ENCODE data around the gene LRRN4CL.

The LRRN4CL gene

GRCh38 chr11:62710001-62710345, 20.6 kb upstream of the LRRN4CL start:
- peak overlapping the region; percentile 92 for H3K27ac ChIP-seq (ENCODE audit: low read depth, low read length, poor library complexity, severe bottlenecking)
- H3K9ac ChIP-seq (ENCODE audit: low read length) = peak overlapping the region; percentile 79
- peak overlapping the region; percentile 63 for H3K4me3 ChIP-seq (ENCODE audit: low read depth, low read length, poor library complexity, severe bottlenecking)
- H3K9me3 ChIP-seq (ENCODE audit: low read length) = no peaks in the 10 kb centered on the region
- no peaks in the 10 kb centered on the region for H3K79me2 ChIP-seq (ENCODE audit: insufficient read depth, low read length)
- peaks cover 19% of the 10 kb centered on the region; the same call in 1 of the 2 replicates for H3F3A ChIP-seq (ENCODE audit: insufficient read depth, low read length)
- peaks cover 53% of the 10 kb centered on the region for H3K4me1 ChIP-seq (ENCODE audit: insufficient read depth, low read length, severe bottlenecking)
- H4K20me1 ChIP-seq (ENCODE audit: insufficient read depth, low read length) = no peaks in the 10 kb centered on the region
- no peaks in the 10 kb centered on the region for H3K27me3 ChIP-seq (ENCODE audit: insufficient read depth, low read length)
- H3K36me3 ChIP-seq (ENCODE audit: insufficient read depth, low read length) = peaks cover 58% of the 10 kb centered on the region
- no peaks in the 10 kb centered on the region for H3K9me2 ChIP-seq (ENCODE audit: low read depth, low read length)
- peak overlapping the region; percentile 90 for H3K4me2 ChIP-seq (ENCODE audit: low read length)
- no peak for TF ChIP-seq EZH2 (IDR thresholded peaks at IDR 0.05; ENCODE audit: borderline replicate concordance, low read length)
- no peak for TF ChIP-seq CTCF (IDR thresholded peaks at IDR 0.05; ENCODE audit: low read length)
- no peak overlapping the region for H2AFZ ChIP-seq (ENCODE audit: low read length)

GRCh38 chr11:62709247-62710000, 20.1 kb upstream of the LRRN4CL start:
- no peaks in the 10 kb centered on the region for H4K20me1 ChIP-seq (ENCODE audit: insufficient read depth, low read length)
- no peaks in the 10 kb centered on the region for H3K79me2 ChIP-seq (ENCODE audit: insufficient read depth, low read length)
- H3K27ac ChIP-seq (ENCODE audit: low read depth, low read length, poor library complexity, severe bottlenecking) = peak overlapping the region; percentile 92
- H3K9me2 ChIP-seq (ENCODE audit: low read depth, low read length) = no peaks in the 10 kb centered on the region
- H3K36me3 ChIP-seq (ENCODE audit: insufficient read depth, low read length) = peaks cover 58% of the 10 kb centered on the region
- H2AFZ ChIP-seq (ENCODE audit: low read length) = no peak overlapping the region
- TF ChIP-seq CTCF (IDR thresholded peaks at IDR 0.05; ENCODE audit: low read length) (no peak), EZH2 (IDR thresholded peaks at IDR 0.05; ENCODE audit: borderline replicate concordance, low read length) (no peak)
- H3K4me3 ChIP-seq (ENCODE audit: low read depth, low read length, poor library complexity, severe bottlenecking) = peak overlapping the region; percentile 63
- H3K9me3 ChIP-seq (ENCODE audit: low read length) = no peaks in the 10 kb centered on the region
- H3K4me2 ChIP-seq (ENCODE audit: low read length) = peak overlapping the region; percentile 90
- H3K9ac ChIP-seq (ENCODE audit: low read length) = peak overlapping the region; percentile 79
- no peaks in the 10 kb centered on the region for H3K27me3 ChIP-seq (ENCODE audit: insufficient read depth, low read length)
- H3F3A ChIP-seq (ENCODE audit: insufficient read depth, low read length) = peaks cover 19% of the 10 kb centered on the region; the same call in 1 of the 2 replicates
- H3K4me1 ChIP-seq (ENCODE audit: insufficient read depth, low read length, severe bottlenecking) = peaks cover 53% of the 10 kb centered on the region

GRCh38 chr11:62708793-62709192, 19.5 kb upstream of the LRRN4CL start:
- H3K4me3 ChIP-seq (ENCODE audit: low read depth, low read length, poor library complexity, severe bottlenecking) = peak overlapping the region; percentile 63
- H3K27ac ChIP-seq (ENCODE audit: low read depth, low read length, poor library complexity, severe bottlenecking) = peak overlapping the region; percentile 92
- H3K4me2 ChIP-seq (ENCODE audit: low read length) = peak overlapping the region; percentile 90
- peaks cover 53% of the 10 kb centered on the region for H3K36me3 ChIP-seq (ENCODE audit: insufficient read depth, low read length)
- TF ChIP-seq EZH2 (IDR thresholded peaks at IDR 0.05; ENCODE audit: borderline replicate concordance, low read length) (no peak), CTCF (IDR thresholded peaks at IDR 0.05; ENCODE audit: low read length) (no peak)
- H3K9me2 ChIP-seq (ENCODE audit: low read depth, low read length) = no peaks in the 10 kb centered on the region
- no peaks in the 10 kb centered on the region for H3K27me3 ChIP-seq (ENCODE audit: insufficient read depth, low read length)
- peak overlapping the region; percentile 79 for H3K9ac ChIP-seq (ENCODE audit: low read length)
- no peak overlapping the region for H2AFZ ChIP-seq (ENCODE audit: low read length)
- peaks cover 53% of the 10 kb centered on the region for H3K4me1 ChIP-seq (ENCODE audit: insufficient read depth, low read length, severe bottlenecking)
- no peaks in the 10 kb centered on the region for H3K79me2 ChIP-seq (ENCODE audit: insufficient read depth, low read length)
- H3K9me3 ChIP-seq (ENCODE audit: low read length) = no peaks in the 10 kb centered on the region
- peaks cover 19% of the 10 kb centered on the region; the same call in 1 of the 2 replicates for H3F3A ChIP-seq (ENCODE audit: insufficient read depth, low read length)
- no peaks in the 10 kb centered on the region for H4K20me1 ChIP-seq (ENCODE audit: insufficient read depth, low read length)
